Measurements from ENCODE around the gene CARD14.

CARD14 gene

GRCh38 chr17:80212962-80213642 is 43.3 kb downstream of the CARD14 start:
- DNase-seq: no peak

GRCh38 chr17:80213643-80213975 is 43.8 kb downstream of the CARD14 start:
- no peak for DNase-seq

DNA sequence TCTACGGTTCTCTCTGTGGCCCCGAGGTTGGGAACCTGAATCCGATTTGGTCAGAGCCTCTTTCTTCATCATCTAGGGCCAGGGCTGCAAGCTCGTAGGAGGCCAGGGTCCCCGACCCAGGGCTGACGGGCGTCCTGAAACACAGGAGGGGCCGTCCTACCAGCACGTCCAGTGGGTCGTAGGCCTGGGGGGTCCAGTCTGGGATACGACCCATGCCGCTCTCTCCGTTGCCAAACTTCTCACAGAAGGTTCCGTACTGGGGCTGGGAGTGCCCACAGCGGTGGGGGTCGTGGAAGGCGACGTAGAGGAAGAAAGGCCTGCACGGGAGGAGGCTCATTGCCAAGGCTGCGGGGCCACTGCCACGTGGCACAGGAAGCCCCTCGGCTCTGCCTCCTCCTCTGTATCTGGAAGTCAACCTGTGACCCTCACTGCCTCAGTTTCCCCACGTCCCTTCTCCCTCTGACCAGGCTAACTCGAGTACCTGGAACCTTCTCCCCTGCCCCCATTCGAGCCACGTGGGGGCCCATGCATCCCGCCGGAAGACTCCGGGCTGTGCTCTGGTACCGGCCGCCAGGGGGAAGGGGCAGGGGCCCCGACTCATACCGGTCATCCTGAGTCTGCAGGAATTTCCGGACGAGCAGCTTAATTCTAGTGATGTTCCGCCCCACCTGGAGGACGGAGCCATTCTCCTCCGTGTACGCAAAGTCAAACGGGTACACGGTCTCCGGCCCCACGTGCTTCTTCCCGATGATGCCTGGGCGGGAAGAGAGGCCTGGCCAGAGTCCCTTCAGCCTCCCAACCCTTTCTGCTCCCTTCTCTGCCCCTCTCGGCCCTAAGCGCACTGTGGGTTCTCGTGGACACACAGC is 44.4 kb downstream of the CARD14 start:
- DNase-seq: no peak

DNA sequence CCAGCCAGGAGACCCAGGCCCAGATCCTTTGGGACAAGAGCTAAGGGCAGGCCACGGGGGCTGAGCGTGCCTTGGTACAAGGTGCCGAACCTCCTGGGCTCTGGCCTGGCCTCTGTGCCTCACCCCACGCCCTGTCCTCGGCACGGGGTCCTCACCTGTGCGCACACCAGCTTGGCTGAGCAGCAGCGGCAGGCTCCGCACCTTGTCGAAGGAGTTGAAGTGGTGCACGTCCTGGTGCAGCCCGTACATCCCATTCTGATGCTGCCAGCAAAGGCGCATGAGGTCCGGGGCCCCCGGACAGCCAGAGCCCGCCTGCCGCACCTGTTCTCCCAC is 45.0 kb downstream of the CARD14 start:
- DNase-seq: no peak

GRCh38 chr17:80216473-80217456 is 46.9 kb downstream of the CARD14 start:
- no peak for DNase-seq

DNA sequence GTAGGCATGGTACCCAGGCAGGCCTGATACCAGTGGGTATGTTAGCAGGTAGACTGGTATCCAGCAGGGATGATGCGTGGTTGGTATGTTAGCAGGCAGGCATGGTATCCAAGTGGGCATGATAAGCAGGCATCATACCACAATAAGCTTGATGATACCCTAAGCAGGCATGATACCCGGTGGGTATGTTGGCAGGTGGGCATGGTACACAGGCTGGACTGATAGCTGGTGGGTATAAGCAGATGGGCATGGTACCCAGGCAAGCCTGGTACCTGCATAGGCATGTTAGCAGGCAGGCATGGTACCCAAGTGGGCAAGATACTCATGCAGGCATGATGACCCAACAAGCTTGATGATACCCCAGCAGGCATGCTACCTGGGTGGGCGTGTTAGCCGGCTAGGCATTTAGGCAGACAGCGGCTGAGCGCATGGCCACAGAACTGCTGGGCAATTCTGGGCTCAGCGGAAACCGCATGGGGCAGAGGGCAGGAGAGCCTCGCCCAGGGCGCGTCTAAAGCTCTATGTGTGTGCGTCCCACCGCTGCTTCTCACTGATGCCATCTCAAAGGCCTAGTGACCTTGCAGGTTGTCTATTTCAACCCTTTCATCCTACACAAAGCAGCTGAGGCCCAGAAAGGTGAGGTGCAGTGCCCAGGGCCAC is 48.0 kb downstream of the CARD14 start:
- no peak for DNase-seq

DNA sequence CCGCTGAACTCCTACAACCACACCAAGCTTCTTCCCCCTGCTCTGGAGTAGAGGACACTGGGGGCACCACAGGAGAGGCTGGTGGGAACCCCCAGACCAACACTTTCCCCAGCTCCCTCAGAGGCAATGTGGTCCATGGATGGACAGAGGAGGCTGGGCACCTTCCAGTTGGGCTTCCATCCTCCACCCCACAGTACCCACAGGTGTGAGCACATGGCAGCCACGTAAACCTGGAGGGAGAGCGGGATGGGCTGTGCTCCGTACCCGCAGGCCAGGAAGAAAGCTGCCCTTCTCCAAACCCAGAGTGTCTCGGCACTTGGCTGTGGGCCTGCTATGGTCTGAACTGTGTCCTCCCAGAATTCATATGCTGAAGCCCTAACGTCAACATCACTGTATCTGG is 48.6 kb downstream of the CARD14 start:
- no peak for DNase-seq

DNA sequence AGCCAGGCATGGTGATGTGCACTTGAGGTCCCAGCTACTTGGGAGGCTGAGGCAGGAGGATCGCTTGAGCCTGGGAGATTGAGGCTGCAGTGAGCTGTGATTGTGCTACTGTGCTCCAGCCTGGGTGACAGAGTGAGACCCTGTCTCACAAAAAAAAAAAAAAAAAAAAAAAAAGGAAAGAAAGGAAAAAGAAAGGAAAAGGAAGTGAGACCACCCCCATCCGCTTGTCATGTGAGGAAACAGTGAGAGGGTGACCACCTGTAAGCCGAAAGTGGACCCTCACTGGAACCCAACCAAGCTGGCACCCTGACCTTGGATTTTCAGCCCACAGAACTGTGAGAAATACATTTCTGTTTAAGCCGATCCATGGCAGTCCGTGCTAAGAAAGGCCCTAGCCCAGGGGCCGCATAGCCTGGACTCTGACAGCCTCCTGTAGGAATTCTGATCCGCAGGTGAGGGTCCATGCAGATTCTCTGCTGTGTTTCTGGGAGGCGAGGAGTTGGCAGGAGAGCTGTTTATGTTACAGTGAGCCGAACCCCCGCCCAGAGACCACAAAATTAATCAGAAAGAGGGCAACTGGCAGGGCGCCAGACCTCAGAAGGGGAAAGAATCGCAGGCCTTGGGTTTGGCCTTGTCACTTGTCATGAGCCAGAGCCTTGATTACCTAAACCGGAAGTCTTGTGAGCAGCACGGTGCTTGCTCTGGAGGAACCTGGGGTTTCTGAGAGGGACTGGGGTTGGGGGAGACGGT is 49.4 kb downstream of the CARD14 start:
- peak; percentile 95 for DNase-seq

DNA sequence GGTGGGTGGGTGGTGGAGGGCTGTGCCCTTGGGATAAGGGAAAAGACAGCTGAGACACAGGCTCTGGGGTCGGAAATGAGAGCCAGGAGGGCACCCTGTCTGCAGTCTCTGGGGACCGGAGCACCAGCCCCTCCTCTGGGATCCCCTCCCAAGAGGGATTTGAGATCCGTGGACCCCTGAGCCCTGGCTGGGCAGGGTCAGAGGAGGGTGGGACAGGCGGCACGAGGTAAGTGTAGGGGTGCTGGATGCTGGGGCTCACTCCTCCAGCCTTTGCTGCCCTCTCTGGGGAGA is 49.9 kb downstream of the CARD14 start:
- no peak for DNase-seq

- DNase-seq: peak; percentile 58
Measured at GRCh38 chr17:80220054-80220735, 50.4 kb downstream of the CARD14 start, which contains the start of the genes SGSH and SLC26A11. TSS of gene SGSH (minus strand) at chr17:80220333. CDS start at chr17:80220313, 20 bp downstream. TSS of gene SLC26A11 (plus strand) at chr17:80220427. CDS start at chr17:80221561, 1,134 bp downstream.

- DNase-seq: peak; percentile 30
Measured at GRCh38 chr17:80220736-80221215, 50.9 kb downstream of the CARD14 start.

DNA sequence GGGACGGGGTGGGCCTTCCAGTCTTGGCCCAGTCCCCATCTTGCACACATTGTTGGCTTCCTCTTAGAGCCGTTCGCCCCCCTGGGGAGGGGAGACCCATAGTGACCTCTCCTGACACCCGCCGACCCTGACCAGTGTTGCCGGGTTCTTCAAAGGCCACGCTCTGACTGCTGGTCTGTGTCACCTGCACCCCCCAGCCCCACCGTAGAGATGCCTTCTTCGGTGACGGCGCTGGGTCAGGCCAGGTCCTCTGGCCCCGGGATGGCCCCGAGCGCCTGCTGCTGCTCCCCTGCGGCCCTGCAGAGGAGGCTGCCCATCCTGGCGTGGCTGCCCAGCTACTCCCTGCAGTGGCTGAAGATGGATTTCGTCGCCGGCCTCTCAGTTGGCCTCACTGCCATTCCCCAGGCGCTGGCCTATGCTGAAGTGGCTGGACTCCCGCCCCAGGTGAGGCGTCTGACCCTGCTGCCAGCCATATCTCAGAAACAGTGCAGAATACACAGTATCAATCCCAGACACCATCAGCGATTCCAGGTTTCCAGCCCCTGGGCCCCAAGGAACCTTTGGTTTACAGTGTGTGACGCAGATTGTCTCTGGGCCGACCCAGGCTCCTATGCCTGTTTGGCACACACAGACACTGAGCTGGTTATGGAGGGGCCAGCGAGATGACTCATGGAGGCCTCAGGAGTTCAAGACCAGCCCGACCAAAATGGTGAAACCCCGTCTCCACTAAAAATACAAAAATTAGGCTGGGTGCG is 51.7 kb downstream of the CARD14 start:
- DNase-seq: no peak

DNA sequence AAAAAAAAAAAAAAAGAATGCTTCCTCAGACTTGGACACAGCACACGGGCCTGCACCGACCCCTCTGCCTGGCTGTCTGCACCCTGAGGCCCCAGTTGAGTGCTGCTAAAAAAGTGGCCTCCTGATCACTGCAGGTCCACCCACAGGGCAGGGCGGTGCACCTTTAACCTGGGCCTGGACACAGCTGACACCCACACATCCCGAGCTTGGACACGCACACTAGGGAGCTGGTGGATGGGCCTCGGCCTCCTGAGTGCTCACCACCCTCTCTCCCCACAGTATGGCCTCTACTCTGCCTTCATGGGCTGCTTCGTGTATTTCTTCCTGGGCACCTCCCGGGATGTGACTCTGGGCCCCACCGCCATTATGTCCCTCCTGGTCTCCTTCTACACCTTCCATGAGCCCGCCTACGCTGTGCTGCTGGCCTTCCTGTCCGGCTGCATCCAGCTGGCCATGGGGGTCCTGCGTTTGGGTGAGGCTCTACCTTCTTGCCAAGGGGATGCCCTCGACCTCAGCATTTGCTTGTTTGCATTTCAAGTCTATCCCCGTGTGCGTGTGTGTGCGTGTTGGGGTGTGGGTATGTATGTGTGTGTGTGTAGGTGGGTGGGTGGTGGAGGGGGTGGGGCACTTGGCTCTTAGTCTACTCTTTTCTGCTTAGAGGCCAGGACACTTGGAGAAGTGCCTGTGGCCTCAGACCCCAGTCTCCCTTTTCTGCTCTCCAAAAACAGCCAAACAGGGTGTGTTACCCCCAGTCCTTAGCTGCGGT is 52.7 kb downstream of the CARD14 start:
- no peak for DNase-seq

GRCh38 chr17:80223142-80223815 is 53.4 kb downstream of the CARD14 start:
- DNase-seq: no peak

GRCh38 chr17:80223838-80224497 is 54.1 kb downstream of the CARD14 start:
- no peak for DNase-seq

- no peak for DNase-seq
Measured at GRCh38 chr17:80224683-80225082, 54.9 kb downstream of the CARD14 start.

- no peak for DNase-seq
Measured at GRCh38 chr17:80225230-80225629, 55.4 kb downstream of the CARD14 start.

- DNase-seq: no peak
Measured at GRCh38 chr17:80227156-80227555, 57.3 kb downstream of the CARD14 start.

- no peak for DNase-seq
Measured at GRCh38 chr17:80227666-80228065, 57.8 kb downstream of the CARD14 start.
